Measurements from ENCODE around the gene PLCH1. TPM values are rescaled to one million over a fixed set of nuclear protein-coding genes. Genes with fewer than 3 reads are reported as not detected.

PLCH1 gene
- total RNA-seq, 1 experiment from 2014 or later = 8.9 TPM

DNA sequence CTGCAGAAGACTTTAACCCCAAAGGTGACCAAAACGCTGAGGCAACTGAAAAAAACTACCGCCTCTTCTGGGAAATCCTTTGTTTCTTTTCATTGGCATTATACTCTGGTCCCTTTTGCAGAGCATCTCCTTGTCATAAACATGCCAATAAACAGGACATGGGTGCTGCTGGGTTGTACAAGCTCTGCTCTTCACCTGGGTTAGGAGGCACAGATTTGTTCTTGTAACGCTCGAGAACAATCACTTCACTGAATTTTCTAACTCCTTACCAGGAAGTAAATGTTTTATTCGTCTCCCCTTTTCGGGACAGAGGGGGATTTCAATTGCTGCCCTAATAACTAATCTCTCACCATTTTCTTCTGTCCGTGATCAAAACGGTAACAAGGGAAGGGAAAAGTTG is 1.3 kb downstream of the PLCH1 start:
- no peak for DNase-seq (ENCODE audit: low spot score)
- ChIA-PET CTCF (interaction anchor here (0.7 to 0.8 kb wide), 2 partner anchors 62 to 361 kb away, joined by 4 to 7 read pairs; partner anchors contain the start of gene C3orf33), POLR2A (interaction anchor here (0.9 kb wide), 1 partner anchor 1599 kb away, joined by 3 read pairs; no protein-coding TSS in a partner anchor)
- Mint-ChIP-seq H3K4me1 (peaks cover 53% of the 10 kb centered on the region), H3K27me3 (ENCODE audit: low read depth) (no peaks in the 10 kb centered on the region), H3K27ac (no peak overlapping the region; the same call in 1 of the 2 replicates), H3K4me3 (peak overlapping the region; percentile 98), H3K9me3 (no peaks in the 10 kb centered on the region), H3K36me3 (no peaks in the 10 kb centered on the region)
- TF ChIP-seq TP53 (CRISPR knock-in tag; IDR thresholded peaks at IDR 0.05) (no peak), NFYB (CRISPR knock-in tag; conservative IDR thresholded peaks at IDR 0.05; ENCODE audit: low read depth) (no peak), CBFB (CRISPR knock-in tag; IDR thresholded peaks at IDR 0.05; ENCODE audit: low read depth) (no peak), NR3C1 (CRISPR knock-in tag; conservative IDR thresholded peaks at IDR 0.05; ENCODE audit: low read depth) (no peak), FOXJ3 (CRISPR knock-in tag; IDR thresholded peaks at IDR 0.05; ENCODE audit: borderline replicate concordance) (no peak), MXD4 (CRISPR knock-in tag; IDR thresholded peaks at IDR 0.05; ENCODE audit: borderline replicate concordance) (no peak), HMGA2 (CRISPR knock-in tag; IDR thresholded peaks at IDR 0.05) (no peak), KAT7 (CRISPR knock-in tag; IDR thresholded peaks at IDR 0.05; ENCODE audit: borderline replicate concordance) (no peak), JUN (CRISPR knock-in tag; IDR thresholded peaks at IDR 0.05) (no peak), IRF2 (CRISPR knock-in tag; IDR thresholded peaks at IDR 0.05; ENCODE audit: borderline replicate concordance, low read depth) (no peak), CREB1 (CRISPR knock-in tag; IDR thresholded peaks at IDR 0.05) (no peak), ZNF317 (CRISPR knock-in tag; IDR thresholded peaks at IDR 0.05; ENCODE audit: borderline replicate concordance, low read depth) (no peak)
- TF ChIP-seq, protein P1, sequence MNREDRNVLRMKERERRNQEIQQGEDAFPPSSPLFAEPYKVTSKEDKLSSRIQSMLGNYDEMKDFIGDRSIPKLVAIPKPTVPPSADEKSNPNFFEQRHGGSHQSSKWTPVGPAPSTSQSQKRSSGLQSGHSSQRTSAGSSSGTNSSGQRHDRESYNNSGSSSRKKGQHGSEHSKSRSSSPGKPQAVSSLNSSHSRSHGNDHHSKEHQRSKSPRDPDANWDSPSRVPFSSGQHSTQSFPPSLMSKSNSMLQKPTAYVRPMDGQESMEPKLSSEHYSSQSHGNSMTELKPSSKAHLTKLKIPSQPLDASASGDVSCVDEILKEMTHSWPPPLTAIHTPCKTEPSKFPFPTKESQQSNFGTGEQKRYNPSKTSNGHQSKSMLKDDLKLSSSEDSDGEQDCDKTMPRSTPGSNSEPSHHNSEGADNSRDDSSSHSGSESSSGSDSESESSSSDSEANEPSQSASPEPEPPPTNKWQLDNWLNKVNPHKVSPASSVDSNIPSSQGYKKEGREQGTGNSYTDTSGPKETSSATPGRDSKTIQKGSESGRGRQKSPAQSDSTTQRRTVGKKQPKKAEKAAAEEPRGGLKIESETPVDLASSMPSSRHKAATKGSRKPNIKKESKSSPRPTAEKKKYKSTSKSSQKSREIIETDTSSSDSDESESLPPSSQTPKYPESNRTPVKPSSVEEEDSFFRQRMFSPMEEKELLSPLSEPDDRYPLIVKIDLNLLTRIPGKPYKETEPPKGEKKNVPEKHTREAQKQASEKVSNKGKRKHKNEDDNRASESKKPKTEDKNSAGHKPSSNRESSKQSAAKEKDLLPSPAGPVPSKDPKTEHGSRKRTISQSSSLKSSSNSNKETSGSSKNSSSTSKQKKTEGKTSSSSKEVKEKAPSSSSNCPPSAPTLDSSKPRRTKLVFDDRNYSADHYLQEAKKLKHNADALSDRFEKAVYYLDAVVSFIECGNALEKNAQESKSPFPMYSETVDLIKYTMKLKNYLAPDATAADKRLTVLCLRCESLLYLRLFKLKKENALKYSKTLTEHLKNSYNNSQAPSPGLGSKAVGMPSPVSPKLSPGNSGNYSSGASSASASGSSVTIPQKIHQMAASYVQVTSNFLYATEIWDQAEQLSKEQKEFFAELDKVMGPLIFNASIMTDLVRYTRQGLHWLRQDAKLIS (CRISPR knock-in tag; IDR thresholded peaks at IDR 0.05; ENCODE audit: borderline replicate concordance) = no peak
- TF ChIP-seq, protein P2, sequence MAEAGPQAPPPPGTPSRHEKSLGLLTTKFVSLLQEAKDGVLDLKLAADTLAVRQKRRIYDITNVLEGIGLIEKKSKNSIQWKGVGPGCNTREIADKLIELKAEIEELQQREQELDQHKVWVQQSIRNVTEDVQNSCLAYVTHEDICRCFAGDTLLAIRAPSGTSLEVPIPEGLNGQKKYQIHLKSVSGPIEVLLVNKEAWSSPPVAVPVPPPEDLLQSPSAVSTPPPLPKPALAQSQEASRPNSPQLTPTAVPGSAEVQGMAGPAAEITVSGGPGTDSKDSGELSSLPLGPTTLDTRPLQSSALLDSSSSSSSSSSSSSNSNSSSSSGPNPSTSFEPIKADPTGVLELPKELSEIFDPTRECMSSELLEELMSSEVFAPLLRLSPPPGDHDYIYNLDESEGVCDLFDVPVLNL (CRISPR knock-in tag; IDR thresholded peaks at IDR 0.05; ENCODE audit: borderline replicate concordance, low read depth) = no peak
- TF ChIP-seq, protein P3, sequence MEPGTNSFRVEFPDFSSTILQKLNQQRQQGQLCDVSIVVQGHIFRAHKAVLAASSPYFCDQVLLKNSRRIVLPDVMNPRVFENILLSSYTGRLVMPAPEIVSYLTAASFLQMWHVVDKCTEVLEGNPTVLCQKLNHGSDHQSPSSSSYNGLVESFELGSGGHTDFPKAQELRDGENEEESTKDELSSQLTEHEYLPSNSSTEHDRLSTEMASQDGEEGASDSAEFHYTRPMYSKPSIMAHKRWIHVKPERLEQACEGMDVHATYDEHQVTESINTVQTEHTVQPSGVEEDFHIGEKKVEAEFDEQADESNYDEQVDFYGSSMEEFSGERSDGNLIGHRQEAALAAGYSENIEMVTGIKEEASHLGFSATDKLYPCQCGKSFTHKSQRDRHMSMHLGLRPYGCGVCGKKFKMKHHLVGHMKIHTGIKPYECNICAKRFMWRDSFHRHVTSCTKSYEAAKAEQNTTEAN (CRISPR knock-in tag; IDR thresholded peaks at IDR 0.05) = no peak
- TF ChIP-seq, protein P4, sequence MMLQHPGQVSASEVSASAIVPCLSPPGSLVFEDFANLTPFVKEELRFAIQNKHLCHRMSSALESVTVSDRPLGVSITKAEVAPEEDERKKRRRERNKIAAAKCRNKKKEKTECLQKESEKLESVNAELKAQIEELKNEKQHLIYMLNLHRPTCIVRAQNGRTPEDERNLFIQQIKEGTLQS (CRISPR knock-in tag; conservative IDR thresholded peaks at IDR 0.05) = no peak
- TF ChIP-seq, protein P5, sequence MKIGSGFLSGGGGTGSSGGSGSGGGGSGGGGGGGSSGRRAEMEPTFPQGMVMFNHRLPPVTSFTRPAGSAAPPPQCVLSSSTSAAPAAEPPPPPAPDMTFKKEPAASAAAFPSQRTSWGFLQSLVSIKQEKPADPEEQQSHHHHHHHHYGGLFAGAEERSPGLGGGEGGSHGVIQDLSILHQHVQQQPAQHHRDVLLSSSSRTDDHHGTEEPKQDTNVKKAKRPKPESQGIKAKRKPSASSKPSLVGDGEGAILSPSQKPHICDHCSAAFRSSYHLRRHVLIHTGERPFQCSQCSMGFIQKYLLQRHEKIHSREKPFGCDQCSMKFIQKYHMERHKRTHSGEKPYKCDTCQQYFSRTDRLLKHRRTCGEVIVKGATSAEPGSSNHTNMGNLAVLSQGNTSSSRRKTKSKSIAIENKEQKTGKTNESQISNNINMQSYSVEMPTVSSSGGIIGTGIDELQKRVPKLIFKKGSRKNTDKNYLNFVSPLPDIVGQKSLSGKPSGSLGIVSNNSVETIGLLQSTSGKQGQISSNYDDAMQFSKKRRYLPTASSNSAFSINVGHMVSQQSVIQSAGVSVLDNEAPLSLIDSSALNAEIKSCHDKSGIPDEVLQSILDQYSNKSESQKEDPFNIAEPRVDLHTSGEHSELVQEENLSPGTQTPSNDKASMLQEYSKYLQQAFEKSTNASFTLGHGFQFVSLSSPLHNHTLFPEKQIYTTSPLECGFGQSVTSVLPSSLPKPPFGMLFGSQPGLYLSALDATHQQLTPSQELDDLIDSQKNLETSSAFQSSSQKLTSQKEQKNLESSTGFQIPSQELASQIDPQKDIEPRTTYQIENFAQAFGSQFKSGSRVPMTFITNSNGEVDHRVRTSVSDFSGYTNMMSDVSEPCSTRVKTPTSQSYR (CRISPR knock-in tag; IDR thresholded peaks at IDR 0.05) = no peak
- ATAC-seq = no peak
